Mucosa of stomach (tissue), 1 donor: ENCODE data around the gene ITSN2.
"Not testable (repeated sequence)": the region's sequence is repeated elsewhere in the genome, so short reads cannot be mapped to it uniquely, and the experiment has no call there.

Source experiments
- H3K27me3 ChIP-seq: one replicate; pipeline ENCODE4 v1.7.0; 2013; ENCODE audit warnings: mild to moderate bottlenecking, low read length; ENCODE audit not compliant: control insufficient read depth, insufficient read depth
- H3K36me3 ChIP-seq: one replicate; pipeline ENCODE4 v1.7.0; 2013; ENCODE audit warnings: low read length; ENCODE audit not compliant: control insufficient read depth, insufficient read depth
- H3K4me1 ChIP-seq: one replicate; pipeline ENCODE4 v1.7.0; 2013; ENCODE audit warnings: mild to moderate bottlenecking, low read length; ENCODE audit not compliant: control insufficient read depth, insufficient read depth
- H3K4me3 ChIP-seq: one replicate; pipeline ENCODE4 v1.7.0; 2013; ENCODE audit warnings: low read length
- H3K9ac ChIP-seq: one replicate; pipeline ENCODE4 v1.7.0; 2013; ENCODE audit warnings: mild to moderate bottlenecking, low read length, moderate library complexity
- H3K9me3 ChIP-seq: one replicate; pipeline ENCODE4 v1.7.0; 2013; ENCODE audit warnings: mild to moderate bottlenecking, low read length, moderate library complexity; ENCODE audit not compliant: control insufficient read depth
- donor health status: Pancreatic carcinoma.

Gene ITSN2

GRCh38 chr2:24360050-24360962 is at the start of gene ITSN2:
Gene ITSN2, minus strand, starts transcription at chr2:24360536. Its CDS starts 32,454 bp downstream, at chr2:24328082.
- Histone ChIP-seq H3K9ac (peak within 1 kb of the TSS; percentile 94), H3K4me3 (peak within 1 kb of the TSS; percentile 87), H3K9me3 (no peaks in the 10 kb centered on the region), H3K36me3 (no peaks in the 10 kb centered on the region), H3K27me3 (no peaks in the 10 kb centered on the region), H3K4me1 (peaks cover 23% of the 10 kb centered on the region)

GRCh38 chr2:24409171-24409570 is 48.8 kb upstream of the ITSN2 start:
- H3K9me3 ChIP-seq: no peaks in the 10 kb centered on the region
- H3K9ac ChIP-seq: no peak overlapping the region
- peaks cover 4% of the 10 kb centered on the region for H3K27me3 ChIP-seq
- no peaks in the 10 kb centered on the region for H3K36me3 ChIP-seq
- no peak overlapping the region for H3K4me3 ChIP-seq
- no peaks in the 10 kb centered on the region for H3K4me1 ChIP-seq

GRCh38 chr2:24408704-24409103 is 48.4 kb upstream of the ITSN2 start:
- not testable (repeated sequence) for H3K4me3 ChIP-seq, H3K36me3 ChIP-seq, H3K27me3 ChIP-seq, H3K9me3 ChIP-seq, H3K4me1 ChIP-seq, H3K9ac ChIP-seq

GRCh38 chr2:24404491-24404921 is 44.2 kb upstream of the ITSN2 start:
- peaks cover 4% of the 10 kb centered on the region for H3K4me1 ChIP-seq
- H3K9ac ChIP-seq: no peak overlapping the region
- no peak overlapping the region for H3K4me3 ChIP-seq
- H3K36me3 ChIP-seq: no peaks in the 10 kb centered on the region
- H3K27me3 ChIP-seq: peaks cover 20% of the 10 kb centered on the region
- no peaks in the 10 kb centered on the region for H3K9me3 ChIP-seq

- Histone ChIP-seq H3K4me3 (no peak overlapping the region), H3K9ac (no peak overlapping the region), H3K4me1 (peaks cover 4% of the 10 kb centered on the region), H3K27me3 (peaks cover 20% of the 10 kb centered on the region), H3K36me3 (no peaks in the 10 kb centered on the region), H3K9me3 (no peaks in the 10 kb centered on the region)
These were observed 43.5 kb upstream of the ITSN2 start for GRCh38 chr2:24403832-24404212.

- no peak overlapping the region for H3K9ac ChIP-seq
- peaks cover 18% of the 10 kb centered on the region for H3K27me3 ChIP-seq
- no peaks in the 10 kb centered on the region for H3K36me3 ChIP-seq
- no peaks in the 10 kb centered on the region for H3K9me3 ChIP-seq
- H3K4me1 ChIP-seq: peaks cover 4% of the 10 kb centered on the region
- H3K4me3 ChIP-seq: no peak overlapping the region
These were observed 43.0 kb upstream of the ITSN2 start for GRCh38 chr2:24403168-24403831.

- H3K9me3 ChIP-seq: no peaks in the 10 kb centered on the region
- peaks cover 4% of the 10 kb centered on the region for H3K4me1 ChIP-seq
- peaks cover 17% of the 10 kb centered on the region for H3K27me3 ChIP-seq
- no peaks in the 10 kb centered on the region for H3K36me3 ChIP-seq
- no peak overlapping the region for H3K4me3 ChIP-seq
- no peak overlapping the region for H3K9ac ChIP-seq
These were observed 42.1 kb upstream of the ITSN2 start for GRCh38 chr2:24402242-24403097.

GRCh38 chr2:24400207-24400907 is 40.0 kb upstream of the ITSN2 start:
- peaks cover 4% of the 10 kb centered on the region for H3K4me1 ChIP-seq
- peaks cover 17% of the 10 kb centered on the region for H3K27me3 ChIP-seq
- no peak overlapping the region for H3K4me3 ChIP-seq
- H3K36me3 ChIP-seq: no peaks in the 10 kb centered on the region
- no peak overlapping the region for H3K9ac ChIP-seq
- no peaks in the 10 kb centered on the region for H3K9me3 ChIP-seq

GRCh38 chr2:24399434-24400206 is 39.3 kb upstream of the ITSN2 start:
- no peaks in the 10 kb centered on the region for H3K9me3 ChIP-seq
- no peaks in the 10 kb centered on the region for H3K36me3 ChIP-seq
- peaks cover 17% of the 10 kb centered on the region for H3K27me3 ChIP-seq
- peaks cover 4% of the 10 kb centered on the region for H3K4me1 ChIP-seq
- no peak overlapping the region for H3K4me3 ChIP-seq
- H3K9ac ChIP-seq: no peak overlapping the region

- Histone ChIP-seq H3K4me1 (no peaks in the 10 kb centered on the region), H3K4me3 (no peak overlapping the region), H3K9me3 (no peaks in the 10 kb centered on the region), H3K27me3 (no peaks in the 10 kb centered on the region), H3K36me3 (no peaks in the 10 kb centered on the region), H3K9ac (no peak overlapping the region)
These were observed 34.7 kb upstream of the ITSN2 start for GRCh38 chr2:24394998-24395397.

GRCh38 chr2:24392542-24393059 is 32.3 kb upstream of the ITSN2 start:
- Histone ChIP-seq H3K36me3 (no peaks in the 10 kb centered on the region), H3K9me3 (no peaks in the 10 kb centered on the region), H3K4me1 (no peaks in the 10 kb centered on the region), H3K27me3 (no peaks in the 10 kb centered on the region), H3K4me3 (no peak overlapping the region), H3K9ac (no peak overlapping the region)
